Ectodermal cell (in vitro differentiated cells): ENCODE measurements around the gene FBXL20.
"Not testable (repeated sequence)": the region's sequence is repeated elsewhere in the genome, so short reads cannot be mapped to it uniquely, and the experiment has no call there.

Experiments used
- H3K27ac ChIP-seq: 2 replicates; pipeline ENCODE4 v1.7.0; 2013; ENCODE audit warnings: mild to moderate bottlenecking, low read depth, low read length; ENCODE audit not compliant: insufficient read depth, poor library complexity, severe bottlenecking
- H3K27me3 ChIP-seq: 2 replicates; pipeline ENCODE4 v1.7.0; 2013; ENCODE audit warnings: mild to moderate bottlenecking, low read length; ENCODE audit not compliant: insufficient read depth, control insufficient read depth, poor library complexity, severe bottlenecking
- H3K36me3 ChIP-seq: one replicate; pipeline ENCODE4 v1.7.0; 2013; ENCODE audit warnings: low read length; ENCODE audit not compliant: control insufficient read depth, insufficient read depth
- H3K4me1 ChIP-seq: one replicate; pipeline ENCODE4 v1.7.0; 2013; ENCODE audit warnings: low read length; ENCODE audit not compliant: control insufficient read depth, insufficient read depth
- H3K4me3 ChIP-seq: 2 replicates; pipeline ENCODE4 v1.7.0; 2013; ENCODE audit warnings: low read depth, low read length, control low read depth; ENCODE audit not compliant: insufficient read depth
- H3K9me3 ChIP-seq: 2 replicates; pipeline ENCODE4 v1.7.0; 2013; ENCODE audit warnings: mild to moderate bottlenecking, low read length, moderate library complexity; ENCODE audit not compliant: control insufficient read depth
- WGBS, 2 experiments: methylation state at CpG; one replicate each; pipeline ENCODE4 v1.1.7; 2013; ENCODE audit warnings: missing lambda C conversion rate in 2 of 2; 5-methylcytosine and 5-hydroxymethylcytosine counted together

Gene FBXL20

GRCh38 chr17:39385040-39385439, 16.4 kb downstream of the FBXL20 start:
- no peaks in the 10 kb centered on the region for H3K4me1 ChIP-seq
- WGBS, 2 experiments: 91% methylated on average over 6 of the region's 6 CpGs
- H3K36me3 ChIP-seq: no peaks in the 10 kb centered on the region
- H3K27ac ChIP-seq: no peak overlapping the region
- no peak overlapping the region for H3K4me3 ChIP-seq
- H3K27me3 ChIP-seq: no peaks in the 10 kb centered on the region
- H3K9me3 ChIP-seq: no peaks in the 10 kb centered on the region

- Histone ChIP-seq H3K27me3 (no peaks in the 10 kb centered on the region), H3K4me3 (no peak overlapping the region), H3K9me3 (no peaks in the 10 kb centered on the region), H3K27ac (no peak overlapping the region), H3K36me3 (no peaks in the 10 kb centered on the region), H3K4me1 (no peaks in the 10 kb centered on the region)
- WGBS, 2 experiments: 91 to 96% methylated on average over 1 to 2 of the region's 2 CpGs
Observed at GRCh38 chr17:39380144-39380543, 21.3 kb downstream of the FBXL20 start.

DNA sequence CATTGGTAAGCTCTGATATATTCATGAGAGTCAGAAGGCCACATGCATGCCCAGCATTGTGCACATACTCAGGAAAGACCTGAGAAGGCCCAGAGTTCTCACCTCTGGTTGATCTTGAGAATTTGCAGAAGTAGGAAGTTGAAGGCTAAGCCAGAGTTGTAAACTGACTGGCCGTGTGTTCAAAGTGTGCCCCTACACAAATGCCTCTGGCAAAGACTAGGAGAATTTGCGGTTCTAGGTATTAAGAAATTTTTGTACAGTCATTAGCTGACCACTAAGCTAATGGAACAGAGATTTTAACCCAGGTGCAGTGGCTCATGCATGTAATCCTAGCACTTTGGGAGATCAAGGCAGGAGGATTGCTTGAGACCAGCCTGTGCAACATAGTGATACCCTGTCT, 25.0 kb downstream of the FBXL20 start:
- Histone ChIP-seq H3K4me1 (no peaks in the 10 kb centered on the region), H3K9me3 (no peaks in the 10 kb centered on the region), H3K27me3 (no peaks in the 10 kb centered on the region), H3K36me3 (no peaks in the 10 kb centered on the region), H3K27ac (no peak overlapping the region), H3K4me3 (no peak overlapping the region)
- WGBS, 2 experiments: 95 to 96% methylated on average over 2 of the region's 2 CpGs

GRCh38 chr17:39367805-39368204, 33.6 kb downstream of the FBXL20 start:
- not testable (repeated sequence) for H3K36me3 ChIP-seq, H3K4me1 ChIP-seq, H3K4me3 ChIP-seq, H3K27me3 ChIP-seq, H3K27ac ChIP-seq, H3K9me3 ChIP-seq
- WGBS, 2 experiments: 96 to 99% methylated on average over 3 to 4 of the region's 4 CpGs

- no peaks in the 10 kb centered on the region for H3K4me1 ChIP-seq
- no peaks in the 10 kb centered on the region for H3K27me3 ChIP-seq
- no peaks in the 10 kb centered on the region for H3K9me3 ChIP-seq
- 90 to 92% methylated on average over 5 of the region's 5 CpGs for WGBS, 2 experiments
- H3K4me3 ChIP-seq: no peak overlapping the region
- H3K36me3 ChIP-seq: no peaks in the 10 kb centered on the region
- H3K27ac ChIP-seq: no peak overlapping the region
Observed at GRCh38 chr17:39365872-39366271, 35.6 kb downstream of the FBXL20 start.

GRCh38 chr17:39365242-39365641, 36.2 kb downstream of the FBXL20 start:
- no peaks in the 10 kb centered on the region for H3K4me1 ChIP-seq
- H3K9me3 ChIP-seq: no peaks in the 10 kb centered on the region
- no peaks in the 10 kb centered on the region for H3K27me3 ChIP-seq
- no peak overlapping the region for H3K27ac ChIP-seq
- H3K4me3 ChIP-seq: no peak overlapping the region
- WGBS, 2 experiments: 93 to 94% methylated on average over 4 of the region's 4 CpGs
- no peaks in the 10 kb centered on the region for H3K36me3 ChIP-seq

DNA sequence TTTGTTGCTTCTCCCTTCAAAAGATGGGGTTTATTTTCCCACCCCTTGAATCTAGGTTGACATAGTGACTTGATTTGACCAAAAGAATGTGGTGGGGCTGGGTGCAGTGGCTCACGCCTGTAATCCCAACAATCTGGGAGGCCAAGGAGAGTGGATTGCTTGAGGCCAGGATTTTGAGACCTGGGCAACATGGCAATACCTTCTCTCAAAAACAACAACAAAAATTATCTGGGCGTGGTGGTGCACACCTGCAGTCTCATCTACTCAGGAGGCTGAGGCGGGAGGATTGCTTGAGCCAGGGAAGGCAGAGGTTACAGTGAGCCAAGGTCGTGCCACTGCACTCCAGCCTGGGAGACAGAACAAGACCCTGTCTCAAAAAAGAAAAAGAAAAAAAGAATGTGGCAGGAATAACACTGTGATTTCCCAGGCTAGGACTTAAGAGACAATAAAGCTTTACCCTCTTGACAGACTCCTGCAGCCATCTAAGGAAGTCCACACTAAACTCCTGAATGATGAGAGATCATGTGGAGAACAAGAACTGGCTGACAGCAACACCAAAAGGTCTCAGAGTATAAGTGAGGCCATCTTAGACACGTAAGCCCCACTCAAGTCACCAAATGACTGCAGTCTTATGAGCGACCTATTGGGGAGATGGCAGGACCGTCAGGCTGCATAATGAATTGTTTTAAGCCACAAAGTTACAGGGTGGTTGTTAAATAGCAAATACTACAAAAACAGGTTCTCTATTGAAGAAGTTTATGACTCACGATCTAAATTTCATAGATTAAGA, 37.0 kb downstream of the FBXL20 start:
- Histone ChIP-seq H3K9me3 (no peaks in the 10 kb centered on the region), H3K27ac (no peak overlapping the region), H3K4me1 (no peaks in the 10 kb centered on the region), H3K36me3 (no peaks in the 10 kb centered on the region), H3K4me3 (no peak overlapping the region), H3K27me3 (no peaks in the 10 kb centered on the region)
- WGBS, 2 experiments: 88% methylated on average over 7 to 8 of the region's 8 CpGs

GRCh38 chr17:39361064-39361463, 40.4 kb downstream of the FBXL20 start:
- 86 to 94% methylated on average over 1 of the region's 1 CpG for WGBS, 2 experiments
- Histone ChIP-seq H3K9me3 (no peaks in the 10 kb centered on the region), H3K4me1 (no peaks in the 10 kb centered on the region), H3K4me3 (no peak overlapping the region), H3K36me3 (no peaks in the 10 kb centered on the region), H3K27ac (no peak overlapping the region), H3K27me3 (no peaks in the 10 kb centered on the region)

- H3K4me3 ChIP-seq: no peak overlapping the region
- H3K36me3 ChIP-seq: no peaks in the 10 kb centered on the region
- H3K9me3 ChIP-seq: no peaks in the 10 kb centered on the region
- H3K4me1 ChIP-seq: no peaks in the 10 kb centered on the region
- WGBS, 2 experiments: 95 to 98% methylated on average over 3 of the region's 3 CpGs
- H3K27ac ChIP-seq: no peak overlapping the region
- no peaks in the 10 kb centered on the region for H3K27me3 ChIP-seq
Observed at GRCh38 chr17:39360537-39360936, 40.9 kb downstream of the FBXL20 start.

GRCh38 chr17:39359994-39360393, 41.4 kb downstream of the FBXL20 start:
- Histone ChIP-seq H3K4me1 (no peaks in the 10 kb centered on the region), H3K4me3 (no peak overlapping the region), H3K36me3 (no peaks in the 10 kb centered on the region), H3K27me3 (no peaks in the 10 kb centered on the region), H3K9me3 (no peaks in the 10 kb centered on the region), H3K27ac (no peak overlapping the region)
- no CpG with 5 or more reads among the region's 1 CpG for WGBS, 2 experiments
